SK-N-SH (cell line): ENCODE measurements around the gene ACTR8. TPM values are rescaled to one million over a fixed set of nuclear protein-coding genes. Genes with fewer than 3 reads are reported as not detected.

ENCODE experiments used
- CTCF ChIA-PET: fragments of 300-600, 350-600 bp; formaldehyde crosslinking; extraction: SDS; loops from one replicate; lab custom pipeline; 2021; lab: Yijun Ruan, JAX
- POLR2A ChIA-PET: fragments of 350-600 bp; sonication (Branson Sonifier 250); formaldehyde crosslinking; extraction: SDS; loops from one replicate; lab custom pipeline; 2020; ENCODE audit warnings: antibody characterized with exemption, inconsistent platforms; lab: Yijun Ruan, JAX
- DNase-seq: peaks from one replicate; pipeline ENCODE4 v3.0.0; 2012
- H2AFZ ChIP-seq: fragments of 200-600 bp; sonication (generic); 2 replicates; pipeline ENCODE4 v1.8.1; 2016; ENCODE audit warnings: antibody characterized with exemption, mild to moderate bottlenecking, low read depth
- H3F3A ChIP-seq: fragments of 200-600 bp; sonication (generic); replicated peaks from 2 replicates; pipeline ENCODE3; 2016; ENCODE audit warnings: antibody characterized with exemption, mild to moderate bottlenecking; ENCODE audit not compliant: insufficient read depth
- H3K27ac ChIP-seq, 2 experiments: fragments of 200-500 bp in 1 of 2; fragments of 200-600 bp in 1 of 2; sonication (Bioruptor generic) in 1 of 2; sonication (generic), shearing (Covaris generic) in 1 of 2; 2 replicates each; pipeline versions ENCODE4 v1.5.1 to v1.6.1; 2014 to 2016; ENCODE audit warnings: low read depth in 2 of 2, inconsistent platforms in 1 of 2, low read length in 1 of 2, mild to moderate bottlenecking in 1 of 2, mixed read lengths in 1 of 2
- H3K27me3 ChIP-seq: fragments of 200-600 bp; sonication (generic), shearing (Covaris generic); 2 replicates; pipeline ENCODE4 v1.6.1; 2016; ENCODE audit warnings: mixed run types; ENCODE audit not compliant: insufficient read depth
- H3K36me3 ChIP-seq, 2 experiments: fragments of 200-500 bp in 1 of 2; fragments of 200-600 bp in 1 of 2; sonication (Bioruptor generic) in 1 of 2; sonication (generic) in 1 of 2; replicated peaks in 1 of 2; 2 replicates each; pipeline versions ENCODE3 to v1.5.1; 2014 to 2016; ENCODE audit warnings: low read length in 1 of 2, mild to moderate bottlenecking in 1 of 2; ENCODE audit not compliant: insufficient read depth in 2 of 2, control insufficient read depth in 1 of 2
- H3K4me1 ChIP-seq, 2 experiments: fragments of 200-500 bp in 1 of 2; fragments of 200-600 bp in 1 of 2; sonication (Bioruptor generic) in 1 of 2; sonication (generic), shearing (Covaris generic) in 1 of 2; 2 replicates each; pipeline versions ENCODE4 v1.5.1 to v1.6.1; 2014 to 2016; ENCODE audit warnings: low read depth in 1 of 2, low read length in 1 of 2, mixed run types in 1 of 2; ENCODE audit not compliant: insufficient read depth in 2 of 2, control insufficient read depth in 1 of 2
- H3K4me2 ChIP-seq: fragments of 200-600 bp; sonication (generic), shearing (Covaris generic); 2 replicates; pipeline ENCODE4 v1.6.1; 2017; ENCODE audit warnings: mixed run types
- H3K4me3 ChIP-seq, 2 experiments: fragments of 200-500 bp in 1 of 2; fragments of 200-600 bp in 1 of 2; sonication (Bioruptor generic) in 1 of 2; sonication (generic), shearing (Covaris generic) in 1 of 2; 2 replicates each; pipeline versions ENCODE4 v1.5.1 to v1.8.1; 2014 to 2016; ENCODE audit warnings: low read depth in 2 of 2, inconsistent platforms in 1 of 2, low read length in 1 of 2, mild to moderate bottlenecking in 1 of 2, mixed read lengths in 1 of 2, moderate library complexity in 1 of 2
- H3K79me2 ChIP-seq: fragments of 200-600 bp; sonication (generic); 2 replicates; pipeline ENCODE4 v1.8.1; 2017; ENCODE audit warnings: mild to moderate bottlenecking; ENCODE audit not compliant: insufficient read depth
- H3K9ac ChIP-seq: fragments of 200-600 bp; sonication (generic); 2 replicates; pipeline ENCODE4 v1.6.1; 2017; ENCODE audit warnings: mixed run types
- H3K9me2 ChIP-seq: fragments of 200-600 bp; sonication (generic); 2 replicates; pipeline ENCODE4 v1.6.1; 2017; ENCODE audit warnings: mixed run types
- H3K9me3 ChIP-seq: fragments of 200-600 bp; sonication (generic); 2 replicates; pipeline ENCODE4 v1.6.1; 2017; ENCODE audit warnings: mixed run types, mild to moderate bottlenecking, moderate library complexity
- H4K20me1 ChIP-seq: fragments of 200-600 bp; sonication (generic); 2 replicates; pipeline ENCODE4 v1.6.1; 2017; ENCODE audit warnings: mild to moderate bottlenecking, mixed run types; ENCODE audit not compliant: insufficient read depth
- CHD2 ChIP-seq: fragments of 150-350 bp; IDR thresholded peaks from 2 replicates; pipeline ENCODE4 v1.6.1; 2018; ENCODE audit warnings: low read length; ENCODE audit not compliant: partially characterized antibody
- EZH2phosphoT487 ChIP-seq: fragments of 200-600 bp; sonication (generic); IDR thresholded peaks from 2 replicates; pipeline ENCODE4 v1.6.1; 2017; ENCODE audit warnings: low read depth, mixed run types, mild to moderate bottlenecking, antibody characterized with exemption, moderate library complexity, borderline replicate concordance
- FOSL2 ChIP-seq: IDR thresholded peaks from 2 replicates; pipeline ENCODE4 v1.4.0; 2012; ENCODE audit warnings: low read depth, mild to moderate bottlenecking, moderate library complexity, borderline replicate concordance
- GABPA ChIP-seq: IDR thresholded peaks from 2 replicates; pipeline ENCODE4 v1.4.0; 2012; ENCODE audit warnings: low read depth, mild to moderate bottlenecking
- GATA2 ChIP-seq: sonication (generic); formaldehyde crosslinking; IDR thresholded peaks from 2 replicates; pipeline ENCODE4 v1.5.0; 2020; ENCODE audit warnings: mild to moderate bottlenecking, missing genetic modification reagents
- JUND ChIP-seq: IDR thresholded peaks from 2 replicates; pipeline ENCODE4 v1.4.0; 2012
- MAX ChIP-seq: IDR thresholded peaks from 2 replicates; pipeline ENCODE4 v1.4.0; 2012; ENCODE audit warnings: low read depth
- MEF2A ChIP-seq: IDR thresholded peaks from 2 replicates; pipeline ENCODE4 v1.4.0; 2012; ENCODE audit warnings: low read depth, borderline replicate concordance
- NRF1 ChIP-seq: IDR thresholded peaks from 2 replicates; pipeline ENCODE4 v1.6.1; 2012; ENCODE audit warnings: low read depth, mild to moderate bottlenecking, low read length
- POLR2AphosphoS5 ChIP-seq: IDR thresholded peaks from 2 replicates; pipeline ENCODE4 v1.6.1; 2012; ENCODE audit warnings: low read depth, low read length
- RAD21 ChIP-seq: IDR thresholded peaks from 2 replicates; pipeline ENCODE4 v1.6.1; 2012; ENCODE audit warnings: mild to moderate bottlenecking, low read length
- REST ChIP-seq: IDR thresholded peaks from 2 replicates; pipeline ENCODE4 v1.6.1; 2012; ENCODE audit warnings: mild to moderate bottlenecking, low read depth, low read length, moderate library complexity
- SIN3A ChIP-seq: IDR thresholded peaks from 2 replicates; pipeline ENCODE4 v1.6.1; 2012; ENCODE audit warnings: low read depth, mild to moderate bottlenecking, low read length, moderate library complexity, borderline replicate concordance
- TAF1 ChIP-seq: IDR thresholded peaks from 2 replicates; pipeline ENCODE4 v1.6.1; 2012; ENCODE audit warnings: low read depth, mild to moderate bottlenecking, low read length, moderate library complexity, borderline replicate concordance
- YY1 ChIP-seq: IDR thresholded peaks from 2 replicates; pipeline ENCODE4 v1.4.0; 2012; ENCODE audit warnings: low read depth, mild to moderate bottlenecking
- WGBS: methylation state at CpG from one replicate; pipeline ENCODE4 v1.1.6; 2017; ENCODE audit warnings: low lambda C conversion rate; 5-methylcytosine and 5-hydroxymethylcytosine counted together
- polyA plus RNA-seq, 3 experiments: library from polyadenylated mRNA; depleted of rRNA; stranded (reverse); fragments of >200 nt; gene quantifications; 2 replicates each; pipeline ENCODE4 v1.2.3, GENCODE V29; 2012
- TF ChIP-seq, protein P1 (sequence below): IDR thresholded peaks from 2 replicates; pipeline ENCODE4; 2012
- TF ChIP-seq, protein P2 (sequence below): fragments of 200-600 bp; sonication (generic); IDR thresholded peaks from 2 replicates; pipeline ENCODE4 v1.6.1; 2017; ENCODE audit warnings: antibody characterized with exemption, mild to moderate bottlenecking, moderate library complexity
- TF ChIP-seq, protein P3 (sequence below): IDR thresholded peaks from 2 replicates; pipeline ENCODE4 v1.4.0; 2012; ENCODE audit warnings: low read depth, borderline replicate concordance

Gene ACTR8
- polyA plus RNA-seq, 1 of the 3 experiments (the other 2 are of a cell fraction) = 17.7 TPM

DNA sequence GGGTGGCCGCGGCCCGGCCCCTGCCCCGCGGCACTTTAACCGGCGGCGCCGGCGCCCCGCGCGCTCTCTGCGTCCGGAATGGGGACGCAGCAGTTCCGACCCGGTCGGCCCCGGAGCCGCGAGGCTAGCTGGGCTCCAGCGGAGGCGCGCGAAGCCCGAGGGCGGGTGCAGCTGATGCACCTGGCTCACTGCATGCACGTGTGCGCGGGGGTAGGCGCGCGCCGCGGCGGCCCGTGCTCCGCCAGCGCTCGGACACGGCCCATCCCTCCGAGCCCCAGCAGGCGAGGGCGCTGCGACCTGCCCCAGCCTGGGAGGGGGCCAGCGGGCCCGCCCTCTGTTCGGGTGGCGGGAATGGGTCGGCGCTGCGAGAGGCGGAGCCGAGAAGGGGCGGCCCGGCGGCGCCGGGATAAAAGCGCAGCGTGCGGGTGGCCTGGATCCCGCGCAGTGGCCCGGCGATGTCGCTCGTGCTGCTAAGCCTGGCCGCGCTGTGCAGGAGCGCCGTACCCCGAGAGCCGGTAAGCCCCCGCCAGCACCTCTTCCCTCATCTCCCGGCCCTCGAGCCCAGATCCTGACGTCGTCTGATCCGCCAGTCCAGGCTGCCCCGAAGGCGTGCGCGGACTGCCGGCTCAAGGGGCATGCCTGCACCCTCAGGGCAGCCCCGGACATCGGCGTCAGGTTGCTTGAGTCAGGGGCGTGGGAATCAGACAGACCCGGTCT lies 35.7 kb downstream of the ACTR8 start, which contains the start of the genes CHDH and IL17RB:
Gene CHDH, minus strand, starts transcription at position 286 of the 717 bp plus-strand sequence. CDS start 22,411 bp downstream, outside the sequence.
Gene IL17RB, plus strand, starts transcription at position 435 of the 717 bp plus-strand sequence. Its CDS starts 21 bp downstream, at position 456.
- Histone ChIP-seq H3K9me3 (no peaks in the 10 kb centered on the region), H3K9ac (no peak within 1 kb of the TSS), H3K36me3 (no peaks in the 10 kb centered on the region), H3K4me3 (peak within 1 kb of the TSS; percentile 44 to 46; a peak in 3 of 4 replicates), H3F3A (no peaks in the 10 kb centered on the region), H3K27ac (no peak within 1 kb of the TSS), H4K20me1 (no peaks in the 10 kb centered on the region), H3K4me1 (peaks cover 0 to 11% of the 10 kb centered on the region in 2 experiments; a peak in 1 of 4 replicates), H3K4me2 (peak within 1 kb of the TSS; percentile 72), H2AFZ (peak within 1 kb of the TSS; percentile 16; the same call in 1 of the 2 replicates), H3K79me2 (no peaks in the 10 kb centered on the region), H3K9me2 (no peaks in the 10 kb centered on the region), H3K27me3 (peaks cover 30% of the 10 kb centered on the region)
- ChIA-PET CTCF (no interaction called here), POLR2A (no interaction called here)
- TF ChIP-seq EZH2phosphoT487 (no peak), CHD2 (no peak), RAD21 (no peak)
- TF ChIP-seq, protein P1, sequence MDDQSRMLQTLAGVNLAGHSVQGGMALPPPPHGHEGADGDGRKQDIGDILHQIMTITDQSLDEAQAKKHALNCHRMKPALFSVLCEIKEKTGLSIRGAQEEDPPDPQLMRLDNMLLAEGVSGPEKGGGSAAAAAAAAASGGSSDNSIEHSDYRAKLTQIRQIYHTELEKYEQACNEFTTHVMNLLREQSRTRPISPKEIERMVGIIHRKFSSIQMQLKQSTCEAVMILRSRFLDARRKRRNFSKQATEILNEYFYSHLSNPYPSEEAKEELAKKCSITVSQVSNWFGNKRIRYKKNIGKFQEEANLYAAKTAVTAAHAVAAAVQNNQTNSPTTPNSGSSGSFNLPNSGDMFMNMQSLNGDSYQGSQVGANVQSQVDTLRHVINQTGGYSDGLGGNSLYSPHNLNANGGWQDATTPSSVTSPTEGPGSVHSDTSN = no peak
- peak; percentile 83 for DNase-seq
- 0% methylated on average over 8 of the region's 91 CpGs for WGBS

DNA sequence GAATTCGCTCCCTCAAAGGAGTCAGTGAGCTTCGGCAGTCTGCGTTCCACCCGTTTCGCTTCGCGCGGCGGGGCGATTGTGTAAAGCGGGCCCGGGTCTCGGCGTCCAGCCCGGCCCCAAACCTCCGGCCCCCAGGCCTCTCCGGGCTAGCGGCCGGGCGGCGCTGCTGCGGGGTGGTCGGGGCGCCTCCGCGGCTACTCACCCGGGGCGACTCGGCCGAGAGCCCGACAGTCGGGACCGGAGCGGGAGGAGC lies 36.1 kb downstream of the ACTR8 start:
- peak; percentile 75 for DNase-seq
- Histone ChIP-seq H3K27me3 (peaks cover 30% of the 10 kb centered on the region), H3K4me1 (peaks cover 0 to 14% of the 10 kb centered on the region in 2 experiments; a peak in 1 of 4 replicates), H3K79me2 (no peaks in the 10 kb centered on the region), H3K4me2 (peak overlapping the region; percentile 72), H3F3A (no peaks in the 10 kb centered on the region), H3K4me3 (peak overlapping the region; percentile 44 to 46; a peak in 3 of 4 replicates), H3K9me3 (no peaks in the 10 kb centered on the region), H3K27ac (no peak overlapping the region), H3K9ac (no peak overlapping the region), H3K36me3 (no peaks in the 10 kb centered on the region), H4K20me1 (no peaks in the 10 kb centered on the region), H3K9me2 (no peaks in the 10 kb centered on the region), H2AFZ (peak overlapping the region; percentile 16; the same call in 1 of the 2 replicates)
- TF ChIP-seq, protein P2, sequence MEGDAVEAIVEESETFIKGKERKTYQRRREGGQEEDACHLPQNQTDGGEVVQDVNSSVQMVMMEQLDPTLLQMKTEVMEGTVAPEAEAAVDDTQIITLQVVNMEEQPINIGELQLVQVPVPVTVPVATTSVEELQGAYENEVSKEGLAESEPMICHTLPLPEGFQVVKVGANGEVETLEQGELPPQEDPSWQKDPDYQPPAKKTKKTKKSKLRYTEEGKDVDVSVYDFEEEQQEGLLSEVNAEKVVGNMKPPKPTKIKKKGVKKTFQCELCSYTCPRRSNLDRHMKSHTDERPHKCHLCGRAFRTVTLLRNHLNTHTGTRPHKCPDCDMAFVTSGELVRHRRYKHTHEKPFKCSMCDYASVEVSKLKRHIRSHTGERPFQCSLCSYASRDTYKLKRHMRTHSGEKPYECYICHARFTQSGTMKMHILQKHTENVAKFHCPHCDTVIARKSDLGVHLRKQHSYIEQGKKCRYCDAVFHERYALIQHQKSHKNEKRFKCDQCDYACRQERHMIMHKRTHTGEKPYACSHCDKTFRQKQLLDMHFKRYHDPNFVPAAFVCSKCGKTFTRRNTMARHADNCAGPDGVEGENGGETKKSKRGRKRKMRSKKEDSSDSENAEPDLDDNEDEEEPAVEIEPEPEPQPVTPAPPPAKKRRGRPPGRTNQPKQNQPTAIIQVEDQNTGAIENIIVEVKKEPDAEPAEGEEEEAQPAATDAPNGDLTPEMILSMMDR = no peak
- TF ChIP-seq JUND (no peak), NRF1 (no peak), GABPA (no peak), REST (no peak), POLR2AphosphoS5 (no peak), SIN3A (no peak), FOSL2 (no peak), GATA2 (no peak), MAX (no peak), EZH2phosphoT487 (no peak), MEF2A (no peak), YY1 (no peak), TAF1 (no peak)
- TF ChIP-seq, protein P3, sequence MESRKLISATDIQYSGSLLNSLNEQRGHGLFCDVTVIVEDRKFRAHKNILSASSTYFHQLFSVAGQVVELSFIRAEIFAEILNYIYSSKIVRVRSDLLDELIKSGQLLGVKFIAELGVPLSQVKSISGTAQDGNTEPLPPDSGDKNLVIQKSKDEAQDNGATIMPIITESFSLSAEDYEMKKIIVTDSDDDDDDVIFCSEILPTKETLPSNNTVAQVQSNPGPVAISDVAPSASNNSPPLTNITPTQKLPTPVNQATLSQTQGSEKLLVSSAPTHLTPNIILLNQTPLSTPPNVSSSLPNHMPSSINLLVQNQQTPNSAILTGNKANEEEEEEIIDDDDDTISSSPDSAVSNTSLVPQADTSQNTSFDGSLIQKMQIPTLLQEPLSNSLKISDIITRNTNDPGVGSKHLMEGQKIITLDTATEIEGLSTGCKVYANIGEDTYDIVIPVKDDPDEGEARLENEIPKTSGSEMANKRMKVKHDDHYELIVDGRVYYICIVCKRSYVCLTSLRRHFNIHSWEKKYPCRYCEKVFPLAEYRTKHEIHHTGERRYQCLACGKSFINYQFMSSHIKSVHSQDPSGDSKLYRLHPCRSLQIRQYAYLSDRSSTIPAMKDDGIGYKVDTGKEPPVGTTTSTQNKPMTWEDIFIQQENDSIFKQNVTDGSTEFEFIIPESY = no peak
- 5% methylated on average over 4 of the region's 34 CpGs for WGBS
- ChIA-PET CTCF (interaction anchor here (1.5 kb wide), 1 partner anchor 46 kb away, joined by 3 read pairs; no protein-coding TSS in a partner anchor), POLR2A (no interaction called here)
